NCI-H1105 (cell line): ENCODE results near the gene WARS2.

Experiments used
- DNase-seq: peaks from one replicate; lab custom pipeline; 2025; lab: John Stamatoyannopoulos, UW

The WARS2 gene

GRCh38 chr1:119026956-119027355 is 113.5 kb downstream of the WARS2 start:
- no peak for DNase-seq

- DNase-seq = no peak
These were observed 124.9 kb downstream of the WARS2 start for GRCh38 chr1:119015547-119015946.

- DNase-seq = no peak
These were observed 128.1 kb downstream of the WARS2 start for GRCh38 chr1:119012383-119012782.

- no peak for DNase-seq
These were observed 128.7 kb downstream of the WARS2 start for GRCh38 chr1:119011706-119012105.

- DNase-seq = no peak
These were observed 129.3 kb downstream of the WARS2 start for GRCh38 chr1:119011116-119011515.

GRCh38 chr1:119010201-119010600 is 130.3 kb downstream of the WARS2 start:
- no peak for DNase-seq

GRCh38 chr1:119009312-119009655 is 131.2 kb downstream of the WARS2 start:
- no peak for DNase-seq

GRCh38 chr1:119008483-119009311 is 131.8 kb downstream of the WARS2 start:
- no peak for DNase-seq

GRCh38 chr1:119007670-119008482 is 132.6 kb downstream of the WARS2 start:
- DNase-seq = no peak

GRCh38 chr1:119007339-119007669 is 133.1 kb downstream of the WARS2 start:
- no peak for DNase-seq

- no peak for DNase-seq
These were observed 133.8 kb downstream of the WARS2 start for GRCh38 chr1:119006406-119007279.

- DNase-seq = no peak
These were observed 134.6 kb downstream of the WARS2 start for GRCh38 chr1:119005724-119006405.

GRCh38 chr1:119004781-119005180 is 135.7 kb downstream of the WARS2 start:
- DNase-seq = no peak

- no peak for DNase-seq
These were observed 136.3 kb downstream of the WARS2 start for GRCh38 chr1:119004129-119004527.

- DNase-seq = no peak
These were observed 136.9 kb downstream of the WARS2 start for GRCh38 chr1:119003413-119004128.

- no peak for DNase-seq
These were observed 138.3 kb downstream of the WARS2 start for GRCh38 chr1:119002028-119002686.

- no peak for DNase-seq
These were observed 139.0 kb downstream of the WARS2 start for GRCh38 chr1:119001181-119002027.

- DNase-seq = no peak
These were observed 139.9 kb downstream of the WARS2 start for GRCh38 chr1:119000371-119001180.
